ENCODE results near the gene SLC25A34.

SLC25A34 gene

GRCh38 chr1:15714406-15715136, 21.5 kb upstream of the SLC25A34 start:
- no peak for DNase-seq (ENCODE audit: low read depth in 1 of 2, low spot score in 1 of 2)

- DNase-seq (ENCODE audit: low read depth in 1 of 2, low spot score in 1 of 2) = no peak
Observed at GRCh38 chr1:15717418-15718125, 18.5 kb upstream of the SLC25A34 start.

- no peak for DNase-seq (ENCODE audit: low read depth in 1 of 2, low spot score in 1 of 2)
Observed at GRCh38 chr1:15718199-15718601, 17.9 kb upstream of the SLC25A34 start.

GRCh38 chr1:15719381-15720120, 16.5 kb upstream of the SLC25A34 start:
- DNase-seq (ENCODE audit: low read depth in 1 of 2, low spot score in 1 of 2) = no peak

- no peak for DNase-seq (ENCODE audit: low read depth in 1 of 2, low spot score in 1 of 2)
Observed at GRCh38 chr1:15720861-15721260, 15.2 kb upstream of the SLC25A34 start.

- no peak for DNase-seq (ENCODE audit: low read depth in 1 of 2, low spot score in 1 of 2)
Observed at GRCh38 chr1:15722411-15722810, 13.6 kb upstream of the SLC25A34 start.

GRCh38 chr1:15722836-15723532, 13.1 kb upstream of the SLC25A34 start:
- no peak for DNase-seq (ENCODE audit: low read depth in 1 of 2, low spot score in 1 of 2)

GRCh38 chr1:15723631-15724246, 12.3 kb upstream of the SLC25A34 start:
- no peak for DNase-seq (ENCODE audit: low read depth in 1 of 2, low spot score in 1 of 2)

- DNase-seq (ENCODE audit: low read depth in 1 of 2, low spot score in 1 of 2) = no peak
Observed at GRCh38 chr1:15724949-15725880, 10.8 kb upstream of the SLC25A34 start.

GRCh38 chr1:15726508-15726907, 9.6 kb upstream of the SLC25A34 start:
- no peak for DNase-seq (ENCODE audit: low read depth in 1 of 2, low spot score in 1 of 2)

GRCh38 chr1:15727021-15727420, 9.0 kb upstream of the SLC25A34 start:
- DNase-seq (ENCODE audit: low read depth in 1 of 2, low spot score in 1 of 2) = no peak

- no peak for DNase-seq (ENCODE audit: low read depth in 1 of 2, low spot score in 1 of 2)
Observed at GRCh38 chr1:15727424-15727823, 8.6 kb upstream of the SLC25A34 start.

- no peak for DNase-seq (ENCODE audit: low read depth in 1 of 2, low spot score in 1 of 2)
Observed at GRCh38 chr1:15727866-15728534, 8.1 kb upstream of the SLC25A34 start.

- no peak for DNase-seq (ENCODE audit: low read depth in 1 of 2, low spot score in 1 of 2)
Observed at GRCh38 chr1:15728937-15729657, 7.0 kb upstream of the SLC25A34 start.

GRCh38 chr1:15730423-15730822, 5.6 kb upstream of the SLC25A34 start:
- no peak for DNase-seq (ENCODE audit: low read depth in 1 of 2, low spot score in 1 of 2)

GRCh38 chr1:15730936-15731335, 5.1 kb upstream of the SLC25A34 start:
- no peak for DNase-seq (ENCODE audit: low read depth in 1 of 2, low spot score in 1 of 2)

GRCh38 chr1:15731735-15732685, 4.0 kb upstream of the SLC25A34 start:
- no peak for DNase-seq (ENCODE audit: low read depth in 1 of 2, low spot score in 1 of 2)

GRCh38 chr1:15732686-15733081, 3.4 kb upstream of the SLC25A34 start:
- DNase-seq (ENCODE audit: low read depth in 1 of 2, low spot score in 1 of 2) = no peak
